Epithelial cell of proximal tubule (primary cell): ENCODE data around the gene ANAPC2. TPM values are rescaled to one million over a fixed set of nuclear protein-coding genes. Genes with fewer than 3 reads are reported as not detected.
A peak's percentile ranks its signal among the peaks of the same experiment; 100 is the strongest.

Source experiments
- DNase-seq: peaks from one replicate; pipeline ENCODE4 v3.0.0-alpha.2; 2011; ENCODE audit warnings: low read depth
- H3K4me3 ChIP-seq: 2 replicates; pipeline ENCODE4 v1.5.1; 2011; ENCODE audit warnings: low read depth, mild to moderate bottlenecking, low read length
- CTCF ChIP-seq: conservative IDR thresholded peaks from 2 replicates; pipeline ENCODE4 v1.5.1; 2012; ENCODE audit warnings: low read depth, mild to moderate bottlenecking, low read length
- total RNA-seq: library from RNA; depleted of rRNA; stranded (reverse); fragments of >200 nt; gene quantifications from 2 replicates; pipeline ENCODE4 v1.2.3, GENCODE V29; 2015

Gene ANAPC2
- total RNA-seq, 1 donor from 2014 or later = 16.7 TPM

GRCh38 chr9:137215196-137215986 is 27.0 kb upstream of the ANAPC2 start:
- no peak for TF ChIP-seq CTCF
- no peak overlapping the region for H3K4me3 ChIP-seq
- no peak for DNase-seq

GRCh38 chr9:137214620-137215019 is 26.3 kb upstream of the ANAPC2 start:
- DNase-seq = no peak
- no peak for TF ChIP-seq CTCF
- no peak overlapping the region for H3K4me3 ChIP-seq

GRCh38 chr9:137213160-137214060 is 25.1 kb upstream of the ANAPC2 start:
- no peak for DNase-seq
- peak; percentile 33 for TF ChIP-seq CTCF
- H3K4me3 ChIP-seq = no peak overlapping the region

- TF ChIP-seq CTCF = peak; percentile 11
- DNase-seq = no peak
- no peak overlapping the region for H3K4me3 ChIP-seq
Measured at GRCh38 chr9:137212520-137212919, 24.2 kb upstream of the ANAPC2 start.

GRCh38 chr9:137211532-137211931 is 23.2 kb upstream of the ANAPC2 start:
- H3K4me3 ChIP-seq = no peak overlapping the region
- TF ChIP-seq CTCF = no peak
- no peak for DNase-seq

GRCh38 chr9:137206602-137207001 is 18.2 kb upstream of the ANAPC2 start:
- no peak for TF ChIP-seq CTCF
- no peak for DNase-seq
- peak overlapping the region; percentile 97 for H3K4me3 ChIP-seq
